IMR-90 (cell line): ENCODE measurements around the gene SLC41A1. TPM values are rescaled to one million over a fixed set of nuclear protein-coding genes. Genes with fewer than 3 reads are reported as not detected.

ENCODE experiments used
- ATAC-seq: fragments of 200-7000 bp; cut with Tn5 transposase; 2 replicates; pipeline ENCODE4 v1.9.1; 2020; ENCODE audit warnings: low read depth, mild to moderate bottlenecking, moderate library complexity
- BruUV-seq: library from RNA; stranded (reverse); fragments of 400-500 nt; replicated peaks from 2 replicates; lab custom pipeline; 2021; lab: Mats Ljungman, UMichigan
- CTCF ChIA-PET: fragments of 300-600 bp; formaldehyde crosslinking; extraction: SDS; loops from one replicate; lab custom pipeline; 2021; ENCODE audit warnings: antibody characterized with exemption; lab: Yijun Ruan, JAX
- POLR2A ChIA-PET: fragments of 300-600 bp; sonication (Branson Sonifier 250); formaldehyde crosslinking; loops from one replicate; lab custom pipeline; 2022; ENCODE audit warnings: antibody characterized with exemption; ENCODE audit not compliant: unreplicated experiment; lab: Charles Lee
- DNase-seq: peaks from one replicate; pipeline ENCODE4 v3.0.0; 2013
- H2AFZ ChIP-seq: replicated peaks from 2 replicates; pipeline ENCODE3; 2013; ENCODE audit warnings: low read length, mild to moderate bottlenecking; ENCODE audit not compliant: poor library complexity
- H2AK5ac ChIP-seq: 2 replicates; pipeline ENCODE4 v1.6.1; 2013; ENCODE audit warnings: low read depth, low read length, inconsistent platforms
- H2AK9ac ChIP-seq: replicated peaks from 2 replicates; pipeline ENCODE3; 2013; ENCODE audit warnings: mild to moderate bottlenecking, low read depth, low read length, moderate library complexity; ENCODE audit not compliant: poor library complexity
- H2BK120ac ChIP-seq: 2 replicates; pipeline ENCODE4 v1.6.1; 2013; ENCODE audit warnings: low read depth, low read length, inconsistent platforms
- H2BK15ac ChIP-seq: 3 replicates; pipeline ENCODE4 v1.6.1; 2013; ENCODE audit warnings: low read depth, low read length, inconsistent platforms
- H2BK20ac ChIP-seq: 2 replicates; pipeline ENCODE4 v1.6.1; 2013; ENCODE audit warnings: low read depth, mild to moderate bottlenecking, inconsistent platforms, low read length, moderate library complexity
- H2BK5ac ChIP-seq: 2 replicates; pipeline ENCODE4 v1.6.1; 2013; ENCODE audit warnings: mild to moderate bottlenecking, low read depth, low read length, inconsistent platforms; ENCODE audit not compliant: poor library complexity, severe bottlenecking
- H3K14ac ChIP-seq: replicated peaks from 2 replicates; pipeline ENCODE4 v1.6.1; 2013; ENCODE audit warnings: low read depth, low read length, inconsistent platforms
- H3K18ac ChIP-seq: 2 replicates; pipeline ENCODE4 v1.6.1; 2013; ENCODE audit warnings: low read depth, low read length, control low read depth
- H3K23ac ChIP-seq: 2 replicates; pipeline ENCODE4 v1.6.1; 2013; ENCODE audit warnings: low read depth, low read length, inconsistent platforms
- H3K27ac ChIP-seq: 2 replicates; pipeline ENCODE4 v1.5.1; 2013; ENCODE audit warnings: mild to moderate bottlenecking, control low read depth, low read length; ENCODE audit not compliant: insufficient read depth
- H3K27me3 ChIP-seq: 2 replicates; pipeline ENCODE4 v1.6.1; 2013; ENCODE audit warnings: low read length; ENCODE audit not compliant: control insufficient read depth, insufficient read depth
- H3K36me3 ChIP-seq: 2 replicates; pipeline ENCODE4 v1.6.1; 2013; ENCODE audit warnings: low read length, mixed read lengths; ENCODE audit not compliant: control insufficient read depth, insufficient read depth
- H3K4ac ChIP-seq: 2 replicates; pipeline ENCODE4 v1.6.1; 2013; ENCODE audit warnings: low read depth, low read length, inconsistent platforms
- H3K4me1 ChIP-seq: 2 replicates; pipeline ENCODE4 v1.6.1; 2013; ENCODE audit warnings: low read length, mixed read lengths; ENCODE audit not compliant: control insufficient read depth, insufficient read depth
- H3K4me2 ChIP-seq: 2 replicates; pipeline ENCODE4 v1.6.1; 2013; ENCODE audit warnings: low read depth, mild to moderate bottlenecking, control low read depth, low read length, moderate library complexity
- H3K4me3 ChIP-seq: 2 replicates; pipeline ENCODE4 v1.5.1; 2013; ENCODE audit warnings: low read depth, mild to moderate bottlenecking, control low read depth, low read length, moderate library complexity; ENCODE audit not compliant: insufficient read depth
- H3K56ac ChIP-seq: 2 replicates; pipeline ENCODE4 v1.6.1; 2013; ENCODE audit warnings: low read length, inconsistent platforms; ENCODE audit not compliant: insufficient read depth; ENCODE audit errors: extremely low read depth
- H3K79me1 ChIP-seq, 2 experiments: 2 replicates each; pipeline ENCODE4 v1.6.1; 2013; ENCODE audit warnings: low read length in 2 of 2, inconsistent platforms in 1 of 2, low read depth in 1 of 2
- H3K9ac ChIP-seq: 2 replicates; pipeline ENCODE4 v1.6.1; 2013; ENCODE audit warnings: low read depth, low read length, control low read depth
- H3K9me1 ChIP-seq: 2 replicates; pipeline ENCODE4 v1.6.1; 2013; ENCODE audit warnings: low read length, inconsistent platforms; ENCODE audit not compliant: insufficient read depth
- H3K9me3 ChIP-seq: 2 replicates; pipeline ENCODE4 v1.6.1; 2013; ENCODE audit warnings: low read length; ENCODE audit not compliant: control insufficient read depth, insufficient read depth
- H4K20me1 ChIP-seq: 2 replicates; pipeline ENCODE4 v1.6.1; 2013; ENCODE audit warnings: low read length, inconsistent platforms; ENCODE audit not compliant: insufficient read depth
- H4K5ac ChIP-seq: 2 replicates; pipeline ENCODE4 v1.6.1; 2013; ENCODE audit warnings: mild to moderate bottlenecking, low read depth, low read length, control low read depth
- H4K8ac ChIP-seq, 2 experiments: 2 replicates each; pipeline ENCODE4 v1.6.1; 2013; ENCODE audit warnings: low read depth in 2 of 2, low read length in 2 of 2, control low read depth in 1 of 2, inconsistent platforms in 1 of 2
- H4K91ac ChIP-seq: 2 replicates; pipeline ENCODE4 v1.6.1; 2013; ENCODE audit warnings: low read depth, low read length, inconsistent platforms; ENCODE audit not compliant: insufficient read depth
- ELK1 ChIP-seq: fragments of 150-350 bp; IDR thresholded peaks from 2 replicates; pipeline ENCODE4 v1.6.1; 2016; ENCODE audit warnings: low read depth, mild to moderate bottlenecking, low read length, moderate library complexity, borderline replicate concordance
- MAFK ChIP-seq: IDR thresholded peaks from 2 replicates; pipeline ENCODE4 v1.6.1; 2012; ENCODE audit warnings: low read depth, low read length, improper control_type of control experiment
- NFE2L2 ChIP-seq: fragments of 150-350 bp; IDR thresholded peaks from 2 replicates; pipeline ENCODE4 v1.6.1; 2016; ENCODE audit warnings: low read depth, mild to moderate bottlenecking, low read length
- RAD21 ChIP-seq: IDR thresholded peaks from 2 replicates; pipeline ENCODE4 v1.6.1; 2012; ENCODE audit warnings: low read length, improper control_type of control experiment
- SMC3 ChIP-seq: fragments of 150-350 bp; IDR thresholded peaks from 2 replicates; pipeline ENCODE4 v1.6.1; 2016; ENCODE audit warnings: low read depth, mild to moderate bottlenecking, antibody characterized with exemption, low read length, moderate library complexity
- USF2 ChIP-seq: fragments of 150-350 bp; IDR thresholded peaks from 2 replicates; pipeline ENCODE4 v1.6.1; 2017; ENCODE audit warnings: mild to moderate bottlenecking, antibody characterized with exemption, low read length, low read depth
- WGBS, 2 experiments: methylation state at CpG; one replicate each; pipeline versions ENCODE4 v1.1.5 to v1.1.7; 2013; ENCODE audit warnings: missing lambda C conversion rate in 2 of 2; ENCODE audit not compliant: insufficient read length in 1 of 2; ENCODE audit errors: extremely low coverage in 2 of 2; 5-methylcytosine and 5-hydroxymethylcytosine counted together
- dilution Hi-C: fragments of 300-500 bp; cut with HindIII; formaldehyde crosslinking; loops from one replicate; pipeline ENCODE4 v1.14.3; 2018; ENCODE audit warnings: low sequenced_read_pairs; ENCODE audit not compliant: unreplicated experiment
- in situ Hi-C: fragments of 300-500 bp; cut with MboI; formaldehyde crosslinking; loops from 3 replicates; pipeline ENCODE4 v1.14.3; 2019; ENCODE audit warnings: low sequenced_read_pairs, inconsistent platforms, mixed read lengths
- intact Hi-C: fragments of 100-400 bp; cut with micrococcal nuclease; formaldehyde crosslinking; loops from 2 replicates; pipeline ENCODE4 v1.10.0; 2022
- polyA plus RNA-seq, 3 experiments: library from polyadenylated mRNA; depleted of rRNA; stranded (reverse); fragments of >200 nt; gene quantifications; 2 replicates each; pipeline ENCODE4 v1.2.3, GENCODE V29; 2012; ENCODE audit warnings: low replicate concordance in 1 of 3
- total RNA-seq: library from RNA; depleted of rRNA; stranded (reverse); fragments of >200 nt; gene quantifications from 2 replicates; pipeline ENCODE4 v1.2.3, GENCODE V29; 2012

The SLC41A1 gene
- total and polyA plus RNA-seq, 2 of the 4 experiments (the other 2 are of a cell fraction) = 6.3 to 26.3 TPM

GRCh38 chr1:205861540-205861939, 48.5 kb upstream of the SLC41A1 start (continued):
- TF ChIP-seq SMC3 (no peak), MAFK (no peak), ELK1 (no peak), RAD21 (no peak)

GRCh38 chr1:205858141-205858961, 45.4 kb upstream of the SLC41A1 start:
- no peaks in the 10 kb centered on the region for H4K20me1 ChIP-seq
- H3K4me2 ChIP-seq = no peak overlapping the region
- ChIA-PET POLR2A (no interaction called here), CTCF (no interaction called here)
- WGBS, 2 experiments = 57% methylated on average over 1 of the region's 6 CpGs; no CpG with 5 or more reads in 1 of the 2 experiments
- H3K18ac ChIP-seq = no peak overlapping the region
- H3K4ac ChIP-seq = no peak overlapping the region
- H3K36me3 ChIP-seq = no peaks in the 10 kb centered on the region
- H2AK9ac ChIP-seq = no peak overlapping the region
- no peak overlapping the region for H4K5ac ChIP-seq
- no peaks in the 10 kb centered on the region; the same call in 1 of the 2 replicates for H3K9me3 ChIP-seq
- TF ChIP-seq USF2 (no peak), NFE2L2 (no peak), ELK1 (no peak), MAFK (no peak), SMC3 (no peak), RAD21 (no peak)
- H3K4me1 ChIP-seq = no peaks in the 10 kb centered on the region
- H2AFZ ChIP-seq = no peak overlapping the region
- H3K9me1 ChIP-seq = no peaks in the 10 kb centered on the region
- H3K4me3 ChIP-seq = no peak overlapping the region
- H3K9ac ChIP-seq = no peak overlapping the region
- no peak overlapping the region for H3K23ac ChIP-seq
- BruUV-seq = no TSS peak
- H3K79me1 ChIP-seq = no peaks in the 10 kb centered on the region
- H3K27ac ChIP-seq = no peak overlapping the region
- intact Hi-C loops = no loop called here
- no peak overlapping the region for H4K91ac ChIP-seq
- DNase-seq = no peak
- no peak overlapping the region for H3K56ac ChIP-seq
- no peak overlapping the region for H2AK5ac ChIP-seq
- H3K27me3 ChIP-seq = peaks cover 3% of the 10 kb centered on the region
- no peak overlapping the region for H3K14ac ChIP-seq
- no peak for ATAC-seq
- H2BK15ac ChIP-seq = no peak overlapping the region
- H2BK20ac ChIP-seq = no peak overlapping the region
- no peak overlapping the region for H4K8ac ChIP-seq
- dilution Hi-C loops = no loop called here
- in situ Hi-C loops = no loop called here
- H2BK5ac ChIP-seq = no peak overlapping the region
- H2BK120ac ChIP-seq = no peak overlapping the region
